NCI-H446 treated with DMSO at 0.1 percent for 48 hours (cell line): ENCODE measurements around the gene TMEM8B.
A peak's percentile ranks its signal among the peaks of the same experiment; 100 is the strongest.

Experiments used
- DNase-seq: peaks from one replicate; lab custom pipeline; 2025; lab: John Stamatoyannopoulos, UW

TMEM8B gene

GRCh38 chr9:35811381-35812024 is 17.5 kb upstream of the TMEM8B start:
- no peak for DNase-seq

- DNase-seq: peak; percentile 92
These were observed 16.9 kb upstream of the TMEM8B start, which contains the start of gene SPAG8 for GRCh38 chr9:35812025-35812602. Gene SPAG8, minus strand, starts transcription at chr9:35812262. Its CDS starts 115 bp downstream, at chr9:35812147.

GRCh38 chr9:35813434-35814105 is 15.5 kb upstream of the TMEM8B start:
- no peak for DNase-seq

GRCh38 chr9:35814106-35814840 is 14.8 kb upstream of the TMEM8B start:
- no peak for DNase-seq

- DNase-seq: peak; percentile 99
These were observed 14.0 kb upstream of the TMEM8B start, which contains the start of gene HINT2 for GRCh38 chr9:35814841-35815543. Gene HINT2, minus strand, starts transcription at chr9:35815042. Its CDS starts 63 bp downstream, at chr9:35814979.

GRCh38 chr9:35816708-35817107 is 12.3 kb upstream of the TMEM8B start:
- peak; percentile 23 for DNase-seq

GRCh38 chr9:35818341-35818740 is 10.7 kb upstream of the TMEM8B start:
- DNase-seq: no peak

- no peak for DNase-seq
These were observed 9.0 kb upstream of the TMEM8B start for GRCh38 chr9:35820076-35820475.

GRCh38 chr9:35822926-35823325 is 6.1 kb upstream of the TMEM8B start:
- DNase-seq: no peak

- peak; percentile 42 for DNase-seq
These were observed 2.8 kb upstream of the TMEM8B start for GRCh38 chr9:35826071-35826701.

- DNase-seq: no peak
These were observed 1.5 kb upstream of the TMEM8B start for GRCh38 chr9:35827486-35827885.

- no peak for DNase-seq
These were observed 328 bp upstream of the TMEM8B start, which contains the start of gene FAM221B for GRCh38 chr9:35828716-35829083. Gene FAM221B, minus strand, starts transcription at chr9:35828732. Its CDS starts 2,571 bp downstream, at chr9:35826161.

GRCh38 chr9:35829764-35830096 is 702 bp downstream of the TMEM8B start:
- DNase-seq: no peak

GRCh38 chr9:35831040-35831439 is 2.0 kb downstream of the TMEM8B start:
- no peak for DNase-seq

- DNase-seq: no peak
These were observed 3.8 kb downstream of the TMEM8B start for GRCh38 chr9:35832814-35833213.

- no peak for DNase-seq
These were observed 5.5 kb downstream of the TMEM8B start for GRCh38 chr9:35834260-35835215.

- no peak for DNase-seq
These were observed 6.2 kb downstream of the TMEM8B start for GRCh38 chr9:35835216-35835632.

- DNase-seq: no peak
These were observed 6.7 kb downstream of the TMEM8B start for GRCh38 chr9:35835766-35836165.

- no peak for DNase-seq
These were observed 7.6 kb downstream of the TMEM8B start for GRCh38 chr9:35836595-35836994.

GRCh38 chr9:35839926-35840325 is 10.9 kb downstream of the TMEM8B start:
- DNase-seq: no peak
